Measurements from ENCODE around the gene CEACAM8.
"Not testable (repeated sequence)": the region's sequence is repeated elsewhere in the genome, so short reads cannot be mapped to it uniquely, and the experiment has no call there.

The CEACAM8 gene

GRCh38 chr19:42571116-42571515 lies 23.6 kb downstream of the CEACAM8 start:
- no peak for DNase-seq

GRCh38 chr19:42569193-42569592 lies 25.5 kb downstream of the CEACAM8 start:
- DNase-seq, result no peak

- no peak for DNase-seq
Observed at GRCh38 chr19:42568006-42568405, 26.7 kb downstream of the CEACAM8 start.

GRCh38 chr19:42567567-42567966 lies 27.2 kb downstream of the CEACAM8 start:
- no peak for DNase-seq

GRCh38 chr19:42563352-42564210 lies 31.1 kb downstream of the CEACAM8 start:
- no peak for DNase-seq

GRCh38 chr19:42561512-42561911 lies 33.2 kb downstream of the CEACAM8 start:
- no peak for DNase-seq

- DNase-seq, result no peak
Observed at GRCh38 chr19:42560731-42561130, 34.0 kb downstream of the CEACAM8 start.

- no peak for DNase-seq
Observed at GRCh38 chr19:42558450-42559150, 36.1 kb downstream of the CEACAM8 start.

- not testable (repeated sequence) for DNase-seq
Observed at GRCh38 chr19:42557386-42557871, 37.3 kb downstream of the CEACAM8 start.

GRCh38 chr19:42555801-42556200 lies 38.9 kb downstream of the CEACAM8 start:
- no peak for DNase-seq

- DNase-seq, result no peak
Observed at GRCh38 chr19:42555317-42555716, 39.4 kb downstream of the CEACAM8 start.

GRCh38 chr19:42554046-42554575 lies 40.6 kb downstream of the CEACAM8 start:
- DNase-seq, result no peak

GRCh38 chr19:42553292-42554045 lies 41.3 kb downstream of the CEACAM8 start:
- no peak for DNase-seq

- no peak for DNase-seq
Observed at GRCh38 chr19:42552086-42553065, 42.3 kb downstream of the CEACAM8 start.

GRCh38 chr19:42550521-42550920 lies 44.2 kb downstream of the CEACAM8 start:
- not testable (repeated sequence) for DNase-seq

- DNase-seq, result not testable (repeated sequence)
Observed at GRCh38 chr19:42549067-42549466, 45.7 kb downstream of the CEACAM8 start.

- DNase-seq, result no peak
Observed at GRCh38 chr19:42548552-42548951, 46.2 kb downstream of the CEACAM8 start.

- DNase-seq, result no peak
Observed at GRCh38 chr19:42547929-42548328, 46.8 kb downstream of the CEACAM8 start.

- no peak for DNase-seq
Observed at GRCh38 chr19:42546831-42547500, 47.8 kb downstream of the CEACAM8 start.

- no peak for DNase-seq
Observed at GRCh38 chr19:42544146-42544545, 50.6 kb downstream of the CEACAM8 start.

GRCh38 chr19:42542791-42543190 lies 51.9 kb downstream of the CEACAM8 start:
- DNase-seq, result no peak
